ENCODE data around the gene CORO2A.
"Not testable (repeated sequence)": the region's sequence is repeated elsewhere in the genome, so short reads cannot be mapped to it uniquely, and the experiment has no call there.

CORO2A gene

DNA sequence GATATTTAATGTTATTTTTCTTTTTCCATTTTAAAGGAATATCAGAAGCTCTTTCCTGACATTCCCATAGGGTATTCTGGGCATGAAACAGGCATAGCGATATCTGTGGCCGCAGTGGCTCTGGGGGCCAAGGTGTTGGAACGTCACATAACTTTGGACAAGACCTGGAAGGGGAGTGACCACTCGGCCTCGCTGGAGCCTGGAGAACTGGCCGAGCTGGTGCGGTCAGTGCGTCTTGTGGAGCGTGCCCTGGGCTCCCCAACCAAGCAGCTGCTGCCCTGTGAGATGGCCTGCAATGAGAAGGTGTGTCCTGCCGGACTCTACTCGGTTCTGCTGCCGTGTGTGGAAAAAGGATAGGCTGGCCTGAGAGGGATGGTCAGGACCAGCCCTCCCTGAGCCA lies 111.7 kb downstream of the CORO2A start:
- TF ChIP-seq, protein P1, sequence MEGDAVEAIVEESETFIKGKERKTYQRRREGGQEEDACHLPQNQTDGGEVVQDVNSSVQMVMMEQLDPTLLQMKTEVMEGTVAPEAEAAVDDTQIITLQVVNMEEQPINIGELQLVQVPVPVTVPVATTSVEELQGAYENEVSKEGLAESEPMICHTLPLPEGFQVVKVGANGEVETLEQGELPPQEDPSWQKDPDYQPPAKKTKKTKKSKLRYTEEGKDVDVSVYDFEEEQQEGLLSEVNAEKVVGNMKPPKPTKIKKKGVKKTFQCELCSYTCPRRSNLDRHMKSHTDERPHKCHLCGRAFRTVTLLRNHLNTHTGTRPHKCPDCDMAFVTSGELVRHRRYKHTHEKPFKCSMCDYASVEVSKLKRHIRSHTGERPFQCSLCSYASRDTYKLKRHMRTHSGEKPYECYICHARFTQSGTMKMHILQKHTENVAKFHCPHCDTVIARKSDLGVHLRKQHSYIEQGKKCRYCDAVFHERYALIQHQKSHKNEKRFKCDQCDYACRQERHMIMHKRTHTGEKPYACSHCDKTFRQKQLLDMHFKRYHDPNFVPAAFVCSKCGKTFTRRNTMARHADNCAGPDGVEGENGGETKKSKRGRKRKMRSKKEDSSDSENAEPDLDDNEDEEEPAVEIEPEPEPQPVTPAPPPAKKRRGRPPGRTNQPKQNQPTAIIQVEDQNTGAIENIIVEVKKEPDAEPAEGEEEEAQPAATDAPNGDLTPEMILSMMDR (IDR thresholded peaks at IDR 0.05; ENCODE audit: borderline replicate concordance, insufficient read depth, low read depth, low read length), result no peak
- no peak overlapping the region for H3K4me3 ChIP-seq (ENCODE audit: low read depth, low read length)

DNA sequence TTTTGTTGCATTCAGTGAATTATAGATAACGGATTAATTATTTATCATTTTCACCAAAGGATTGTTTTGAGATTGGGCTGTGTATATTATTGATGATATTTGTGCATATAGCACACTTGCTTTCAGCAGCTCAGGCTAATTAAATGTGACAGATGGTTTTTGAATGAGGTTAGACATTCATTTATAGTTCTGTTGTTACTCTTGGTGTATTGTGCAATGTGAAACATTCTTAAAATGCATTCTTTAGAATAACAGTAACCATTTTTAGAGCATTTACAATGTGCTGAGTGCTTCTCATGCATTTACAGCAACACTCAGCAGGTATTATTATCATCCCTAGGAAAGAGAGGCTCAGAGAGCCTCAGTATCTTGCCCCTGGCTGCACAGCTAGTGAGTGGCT lies 112.1 kb downstream of the CORO2A start:
- TF ChIP-seq, protein P1 (IDR thresholded peaks at IDR 0.05; ENCODE audit: borderline replicate concordance, insufficient read depth, low read depth, low read length), result no peak
- no peak overlapping the region for H3K4me3 ChIP-seq (ENCODE audit: low read depth, low read length)

DNA sequence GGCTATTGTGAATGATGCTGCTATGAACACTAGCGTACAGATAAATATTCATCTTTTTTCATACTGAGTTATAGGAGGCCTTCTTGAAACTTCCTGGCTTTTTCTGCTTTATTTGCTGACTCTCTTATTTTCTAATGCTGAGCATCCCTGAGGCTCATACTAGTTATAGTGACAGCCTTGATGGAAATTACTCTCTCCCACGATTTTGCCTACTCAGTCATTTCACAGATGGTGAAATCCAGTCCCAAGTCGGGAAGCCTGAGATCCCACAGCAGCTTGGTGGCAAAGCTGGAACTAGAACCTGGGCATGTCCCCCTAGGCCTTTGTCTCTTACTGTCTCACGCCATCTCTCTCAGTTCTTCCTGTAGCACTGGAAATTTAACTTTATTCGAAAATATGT lies 113.5 kb downstream of the CORO2A start:
- TF ChIP-seq, protein P1 (IDR thresholded peaks at IDR 0.05; ENCODE audit: borderline replicate concordance, insufficient read depth, low read depth, low read length), result no peak
- H3K4me3 ChIP-seq (ENCODE audit: low read depth, low read length), result no peak overlapping the region

DNA sequence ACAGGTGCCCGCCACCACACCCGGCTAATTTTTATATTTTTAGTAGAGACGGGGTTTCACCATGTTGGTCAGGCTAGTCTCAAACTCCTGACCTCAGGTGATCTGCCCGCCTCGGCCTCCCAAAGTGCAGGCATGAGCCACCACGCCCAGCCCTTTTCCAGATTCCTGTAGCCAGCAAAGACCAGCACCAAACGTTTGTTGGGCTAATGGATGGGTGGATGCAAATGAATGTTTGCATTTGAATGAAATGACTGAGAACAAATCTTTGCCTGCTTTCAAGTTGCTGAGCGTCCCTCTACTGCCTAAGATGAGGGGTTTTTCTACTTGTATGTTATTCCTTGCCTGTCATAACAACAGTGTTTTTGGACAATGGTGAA lies 115.9 kb downstream of the CORO2A start:
- not testable (repeated sequence) for H3K4me3 ChIP-seq (ENCODE audit: low read depth, low read length)

DNA sequence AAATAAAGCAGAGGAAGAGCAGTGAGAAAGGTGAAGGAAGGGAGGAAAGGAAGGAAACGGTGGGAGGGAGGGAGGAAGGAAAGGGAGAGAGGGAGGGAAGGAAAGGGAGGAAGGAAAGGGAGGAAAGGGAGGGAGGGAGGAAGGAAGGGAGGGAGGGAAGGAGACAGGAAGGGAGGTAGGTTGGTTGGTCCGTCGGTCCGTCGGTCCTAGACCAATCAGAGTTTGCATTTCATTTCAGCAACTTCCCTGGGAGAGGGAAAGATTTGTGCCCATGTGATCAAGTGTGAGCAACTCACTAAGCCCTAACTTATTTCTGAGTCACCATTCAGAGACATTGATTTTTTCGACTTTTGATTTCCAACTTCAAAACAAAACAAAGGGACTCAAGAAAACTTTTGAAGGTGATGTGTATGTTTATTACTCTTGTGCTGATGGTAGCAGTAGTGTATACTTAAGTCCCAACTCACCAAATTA lies 117.1 kb downstream of the CORO2A start:
- TF ChIP-seq, protein P1 (IDR thresholded peaks at IDR 0.05; ENCODE audit: borderline replicate concordance, insufficient read depth, low read depth, low read length), result no peak
- no peak overlapping the region for H3K4me3 ChIP-seq (ENCODE audit: low read depth, low read length)

DNA sequence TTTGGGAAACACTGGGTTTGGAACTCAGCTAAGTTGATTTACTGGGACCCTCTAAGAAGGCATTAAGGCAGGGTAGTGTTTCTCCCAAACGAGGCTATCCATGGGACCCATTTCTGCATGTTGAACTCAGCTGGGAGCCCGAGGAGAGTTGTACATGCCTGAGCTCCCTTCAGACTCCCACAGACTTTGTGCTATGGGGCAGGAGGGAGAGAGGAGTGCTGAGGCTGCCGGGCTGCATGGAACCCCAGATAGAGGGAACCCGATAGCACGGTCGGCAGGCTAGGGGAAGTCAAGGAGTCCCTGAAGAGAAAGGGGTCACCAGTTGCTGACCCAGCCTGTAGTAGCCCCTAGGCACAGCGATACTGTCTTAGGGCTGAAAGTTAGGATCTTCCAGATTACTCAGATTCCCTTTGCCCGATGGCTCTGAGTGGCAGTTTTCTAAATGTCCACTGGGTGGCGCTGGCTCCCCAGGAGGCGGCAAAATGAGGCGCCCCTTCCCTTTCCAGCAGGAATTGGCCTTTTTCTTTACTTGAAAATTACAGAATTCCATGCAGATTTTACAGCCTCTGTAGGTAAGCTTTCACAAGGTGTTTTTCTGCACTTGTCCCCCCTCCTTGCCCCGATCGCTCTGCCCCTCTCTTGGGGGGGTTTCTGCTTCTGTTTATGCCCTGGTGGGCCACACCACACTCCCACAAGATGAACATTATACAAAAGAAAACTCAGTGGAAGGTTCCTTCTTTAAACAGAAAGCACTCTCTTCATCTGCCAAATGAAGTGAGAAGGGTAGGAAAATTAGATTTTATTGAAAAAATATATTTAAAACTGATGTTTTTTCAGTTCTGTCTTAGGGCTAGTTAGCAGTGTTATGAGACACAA lies 118.1 kb downstream of the CORO2A start:
- TF ChIP-seq, protein P1 (IDR thresholded peaks at IDR 0.05; ENCODE audit: borderline replicate concordance, insufficient read depth, low read depth, low read length), result peak; percentile 82

DNA sequence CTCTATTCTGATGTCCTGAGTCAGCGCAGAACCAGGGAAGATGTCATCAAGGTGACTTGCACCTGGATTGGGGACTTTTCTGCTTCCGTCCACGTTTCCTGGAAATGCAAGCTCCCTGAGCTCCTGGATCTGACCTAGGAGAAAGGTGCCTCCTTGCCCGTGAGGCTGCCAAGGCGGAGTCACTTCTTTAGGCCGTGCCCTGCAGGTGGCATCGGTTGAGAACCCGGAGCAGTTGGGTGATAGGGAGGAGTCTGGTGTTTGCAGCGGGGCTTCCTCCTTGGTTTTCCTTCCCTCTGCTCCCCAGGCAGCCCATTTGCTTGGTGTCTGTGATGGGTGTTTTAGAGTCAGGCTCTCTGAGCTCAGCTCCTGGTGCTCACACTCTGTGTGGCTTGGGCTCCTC lies 120.7 kb downstream of the CORO2A start:
- no peak overlapping the region for H3K4me3 ChIP-seq (ENCODE audit: low read depth, low read length)
- TF ChIP-seq, protein P1 (IDR thresholded peaks at IDR 0.05; ENCODE audit: borderline replicate concordance, insufficient read depth, low read depth, low read length), result no peak

More for the DNA sequence above, 118.1 kb downstream of the CORO2A start:
- H3K4me3 ChIP-seq (ENCODE audit: low read depth, low read length), result no peak overlapping the region

Data from GM12875 (cell line).